GM19467 (cell line): ENCODE measurements around the gene KRT14.
"Not testable (repeated sequence)": the region's sequence is repeated elsewhere in the genome, so short reads cannot be mapped to it uniquely, and the experiment has no call there.

Experiments
- ATAC-seq: cut with Tn5 transposase; IDR thresholded peaks from one replicate; pipeline ENCODE4 v1.9.1; 2021; ENCODE audit warnings: mild to moderate bottlenecking, moderate library complexity; ENCODE audit not compliant: unreplicated experiment

The KRT14 gene

DNA sequence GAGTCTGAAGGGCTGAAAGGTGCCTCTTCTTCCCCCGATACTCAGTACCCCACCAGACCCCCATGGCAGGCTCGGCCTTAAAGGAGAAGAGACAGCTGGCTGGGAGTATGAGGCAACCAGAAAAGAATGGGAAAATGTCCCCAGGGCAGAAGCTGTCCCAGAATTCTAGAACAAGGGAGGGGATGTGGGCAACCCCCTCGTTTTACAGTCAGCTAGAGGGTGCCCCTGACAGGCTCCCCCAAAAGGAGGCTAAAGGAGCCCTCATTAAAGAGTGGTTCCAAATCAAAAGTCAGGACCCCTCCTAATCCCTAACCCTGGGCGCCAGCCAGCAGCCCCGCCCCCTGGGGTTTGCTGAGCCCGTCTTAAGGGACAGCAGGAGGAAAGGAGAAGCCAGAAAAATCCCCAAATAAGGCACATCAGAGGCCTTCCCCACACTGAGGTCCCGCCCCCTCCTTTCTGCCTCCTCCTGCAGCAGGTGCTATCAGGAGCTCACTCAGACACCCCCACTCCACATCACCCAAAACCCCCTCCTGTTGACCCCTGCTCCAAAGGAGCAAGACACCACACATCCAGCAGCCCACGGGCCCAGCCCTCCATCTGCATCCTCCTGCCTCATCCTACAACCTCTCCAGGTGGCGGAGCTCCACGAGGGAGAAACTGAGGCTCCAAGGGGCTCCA is 36.6 kb upstream of the KRT14 start:
- not testable (repeated sequence) for ATAC-seq

DNA sequence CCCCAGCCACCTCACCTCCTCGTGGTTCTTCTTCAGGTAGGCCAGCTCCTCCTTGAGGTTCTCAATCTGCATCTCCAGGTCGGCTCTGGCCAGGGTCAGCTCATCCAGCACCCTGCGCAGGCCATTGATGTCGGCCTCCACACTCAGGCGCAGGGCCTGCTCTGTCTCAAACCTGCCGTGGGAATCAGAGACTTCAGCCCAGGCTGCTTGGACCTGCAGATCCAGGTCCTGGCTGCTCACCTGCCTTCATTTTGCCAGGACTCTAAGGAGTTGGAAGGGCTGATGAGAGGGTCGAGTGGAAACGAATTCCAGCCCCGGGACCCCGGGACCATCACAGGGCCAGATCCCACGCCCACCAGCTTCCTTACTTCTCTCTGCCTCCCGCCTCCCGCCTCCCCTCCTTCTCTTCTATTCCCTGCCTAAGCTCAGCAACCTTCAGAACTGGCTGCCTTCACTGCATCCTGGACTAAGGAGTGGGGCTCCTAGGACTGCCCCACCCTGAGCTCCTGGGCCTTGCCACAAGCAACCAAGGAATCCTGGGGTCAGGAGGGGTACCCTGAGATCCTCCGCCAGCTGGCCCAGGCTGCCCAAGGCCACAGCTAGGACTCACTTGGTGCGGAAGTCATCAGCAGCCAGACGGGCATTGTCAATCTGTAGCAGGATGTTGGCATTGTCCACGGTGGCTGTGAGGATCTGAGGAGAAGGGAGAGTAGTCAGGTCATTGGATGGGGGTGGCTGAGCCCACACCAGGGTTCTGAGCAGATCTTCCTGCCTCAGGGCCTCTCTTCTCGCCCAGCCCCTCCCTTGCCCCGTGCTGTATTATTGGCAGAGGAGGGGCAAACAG is 35.9 kb upstream of the KRT14 start:
- not testable (repeated sequence) for ATAC-seq

DNA sequence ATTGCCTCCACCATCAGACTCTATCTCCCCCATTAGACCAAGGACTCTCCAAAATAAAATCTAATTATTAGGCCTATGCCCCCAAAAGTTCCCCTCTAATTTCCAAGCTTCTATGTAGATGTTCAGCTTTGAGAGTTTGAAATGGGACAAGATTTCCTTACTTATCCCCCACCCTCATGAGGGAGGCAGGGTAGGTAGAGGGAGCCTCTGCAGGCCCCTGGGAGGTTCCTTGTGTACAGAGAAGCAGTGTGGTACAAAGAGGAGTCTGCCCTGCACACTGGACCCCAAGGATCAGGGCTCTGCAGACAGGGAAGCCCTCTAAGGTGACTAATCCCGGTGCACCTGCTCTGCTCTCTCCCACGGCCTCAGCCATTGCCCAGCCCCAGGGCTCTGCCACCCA is 35.2 kb upstream of the KRT14 start:
- ATAC-seq = no peak

DNA sequence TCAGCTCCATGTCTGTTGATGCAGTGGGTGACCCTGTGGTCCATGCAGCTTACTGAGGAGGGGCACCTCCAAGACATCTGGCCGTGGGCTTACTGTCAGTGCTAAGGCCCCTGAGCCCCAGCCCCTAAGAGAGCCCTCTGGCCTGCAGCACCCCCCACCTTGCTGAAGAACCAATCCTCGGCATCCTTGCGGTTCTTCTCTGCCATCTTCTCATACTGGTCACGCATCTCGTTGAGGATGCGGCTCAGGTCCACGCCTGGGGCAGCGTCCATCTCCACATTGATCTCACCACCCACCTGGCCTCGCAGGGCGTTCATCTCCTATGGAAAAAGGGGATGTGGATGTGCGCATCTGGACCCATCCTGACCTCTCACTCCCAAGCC is 34.7 kb upstream of the KRT14 start:
- not testable (repeated sequence) for ATAC-seq

DNA sequence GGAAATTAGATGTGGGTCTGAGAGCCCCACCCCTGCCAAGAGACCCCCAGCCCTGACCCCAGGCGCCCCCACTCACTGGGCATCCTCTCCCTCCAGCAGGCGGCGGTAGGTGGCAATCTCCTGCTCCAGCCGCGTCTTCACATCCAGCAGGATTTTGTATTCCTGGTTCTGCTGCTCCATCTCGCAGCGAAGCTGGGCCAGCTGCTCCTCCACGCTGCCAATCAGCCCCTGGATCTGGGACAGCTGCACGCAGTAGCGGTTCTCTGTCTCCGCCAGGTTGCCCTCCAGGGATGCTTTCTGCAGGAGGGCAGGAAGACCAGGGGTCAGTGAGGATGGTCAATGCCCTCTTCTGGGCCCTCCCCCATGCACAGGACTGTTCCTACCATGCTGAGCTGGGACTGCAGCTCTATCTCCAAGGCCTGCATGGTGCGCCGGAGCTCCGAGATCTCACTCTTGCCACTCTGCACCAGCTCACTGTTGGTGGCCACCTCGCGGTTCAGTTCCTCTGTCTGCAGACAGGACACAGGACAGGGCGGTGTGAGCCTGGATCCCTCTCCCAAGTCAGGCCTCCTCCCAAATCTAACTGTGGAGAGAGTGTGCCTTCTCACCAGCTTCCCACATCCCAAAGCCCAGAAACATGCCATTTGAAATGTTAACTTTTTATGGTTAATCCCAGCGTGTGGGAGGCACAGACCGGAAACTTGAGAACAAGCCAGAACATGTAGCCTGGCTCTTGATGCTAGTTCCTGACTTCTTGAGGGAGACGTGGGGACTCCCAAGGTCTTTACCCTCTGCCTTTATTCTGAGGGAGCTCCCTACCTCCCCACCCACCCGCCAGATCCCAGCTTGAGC is 34.1 kb upstream of the KRT14 start:
- no peak for ATAC-seq

DNA sequence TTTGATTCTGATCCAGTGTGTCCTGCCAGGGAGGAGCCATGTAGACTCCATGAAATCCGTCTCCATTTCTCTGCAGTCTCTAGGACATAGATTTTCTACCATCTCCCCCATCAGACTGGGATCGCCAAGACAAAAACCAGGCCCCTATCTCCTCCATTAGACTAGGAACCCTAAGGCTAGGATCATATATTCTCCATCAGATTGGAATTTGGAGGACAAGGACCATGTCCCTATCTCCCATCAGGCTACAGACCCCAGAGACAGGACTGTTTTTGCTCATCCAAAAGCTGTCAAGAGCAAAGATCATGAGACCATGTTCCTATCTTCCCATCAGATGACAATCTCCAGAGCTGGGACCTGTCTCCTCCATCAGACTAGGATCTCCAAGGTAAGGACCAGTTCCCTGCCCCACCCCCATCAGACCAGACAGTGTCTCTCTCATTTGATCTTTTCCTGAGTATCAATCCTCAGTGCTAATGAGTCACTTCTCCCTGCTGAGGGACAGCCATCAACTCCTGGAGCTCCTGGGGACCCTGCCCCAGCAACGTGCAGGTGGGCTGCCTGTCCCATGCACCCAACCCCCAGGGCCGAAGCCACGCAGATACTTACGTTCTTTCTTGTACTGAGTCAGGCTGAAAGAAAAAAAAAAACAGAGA is 33.4 kb upstream of the KRT14 start:
- ATAC-seq = not testable (repeated sequence)

DNA sequence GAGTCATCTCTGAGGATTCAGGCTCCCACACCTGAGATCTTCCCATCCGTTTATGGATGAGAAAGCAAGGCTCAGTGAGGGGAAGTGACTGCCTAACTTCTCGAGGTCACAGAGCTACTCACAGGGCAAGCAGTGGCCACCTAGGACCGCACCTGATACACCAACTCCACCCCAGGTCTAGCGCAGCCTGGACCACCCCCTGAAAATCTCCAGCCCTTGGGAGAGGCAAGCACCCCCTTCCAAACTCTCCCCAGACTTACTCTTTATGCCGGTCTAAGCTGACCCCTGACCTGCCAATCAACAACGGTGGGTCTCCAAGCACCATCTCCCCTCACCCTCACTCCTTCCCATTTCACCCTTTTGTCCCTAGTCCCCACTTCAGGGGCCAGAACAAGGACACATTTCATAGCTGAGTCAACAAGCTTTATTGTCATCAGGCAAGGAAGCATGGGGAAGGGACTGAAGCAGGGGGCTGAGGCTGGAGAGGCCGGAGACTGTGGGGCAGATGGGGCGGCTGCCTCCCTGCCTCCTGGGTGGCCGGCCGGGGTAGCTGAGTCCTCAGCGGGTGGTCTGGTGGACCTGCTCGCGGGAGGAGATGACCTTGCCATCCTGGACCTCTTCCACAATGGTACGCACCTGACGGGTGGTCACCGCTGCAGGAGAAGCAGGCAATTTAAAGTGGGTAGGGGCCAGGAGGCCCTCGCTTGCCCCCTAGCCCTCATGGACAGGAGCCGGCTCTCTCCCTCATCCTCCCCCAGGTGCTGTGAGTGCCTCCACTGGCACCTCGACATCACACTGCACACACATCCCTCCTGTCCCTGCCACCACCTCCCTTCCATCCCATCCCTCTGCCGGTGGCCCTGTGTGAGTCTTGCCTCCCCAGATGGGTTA is 32.6 kb upstream of the KRT14 start:
- no peak for ATAC-seq

DNA sequence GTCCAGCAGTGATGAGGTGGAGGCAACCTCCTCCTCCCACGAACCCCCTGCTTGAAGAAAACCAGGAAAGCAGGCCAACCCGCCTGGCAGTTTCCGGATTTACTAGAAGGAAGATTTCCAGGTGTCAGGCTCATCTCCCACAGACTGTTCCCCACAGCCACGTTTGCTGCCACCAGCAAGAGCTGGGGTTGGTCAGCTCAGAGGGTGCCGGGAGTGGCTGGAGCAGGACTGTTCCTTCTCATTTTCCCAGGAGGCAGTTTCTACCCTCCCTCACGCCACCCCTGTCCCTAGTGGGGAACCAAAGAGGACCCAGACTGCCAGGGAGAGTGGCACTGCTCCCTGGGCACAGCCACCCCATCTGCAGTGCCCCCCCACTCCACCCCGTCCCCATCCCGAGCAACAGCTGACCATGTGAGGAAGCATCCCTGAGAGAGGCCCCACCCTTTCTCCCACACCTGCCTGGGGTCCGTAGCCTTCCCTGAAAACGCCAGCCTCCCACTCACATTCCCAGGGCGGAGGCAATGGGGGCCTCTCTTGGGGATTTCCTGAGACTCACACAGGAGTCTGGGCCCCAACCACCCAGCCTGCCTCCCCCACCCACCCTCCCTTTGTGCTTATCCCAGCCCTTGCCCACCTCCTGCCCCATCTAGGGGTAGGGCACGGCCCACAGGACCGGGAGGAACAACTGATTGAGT is 31.8 kb upstream of the KRT14 start:
- ATAC-seq = no peak

DNA sequence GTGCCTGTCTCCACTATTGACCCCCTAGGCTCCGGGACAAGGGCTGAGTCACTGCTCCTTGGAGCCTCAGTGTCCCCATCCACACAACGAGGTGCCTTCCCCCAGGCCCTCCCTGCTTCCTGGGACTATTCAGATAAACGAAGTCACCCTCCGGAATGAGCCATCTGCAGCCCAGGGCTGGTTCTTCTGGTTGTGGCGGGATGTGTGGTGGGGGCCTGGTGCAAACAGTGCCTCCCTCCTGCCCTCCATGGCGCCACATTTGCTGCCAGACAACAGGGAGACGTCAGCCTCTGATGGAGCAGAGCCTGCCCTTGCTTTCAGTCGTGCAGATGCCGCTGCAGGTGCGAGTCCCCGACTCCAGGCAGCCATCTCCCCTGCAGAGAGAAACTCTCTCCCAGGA is 31.0 kb upstream of the KRT14 start:
- ATAC-seq = no peak

DNA sequence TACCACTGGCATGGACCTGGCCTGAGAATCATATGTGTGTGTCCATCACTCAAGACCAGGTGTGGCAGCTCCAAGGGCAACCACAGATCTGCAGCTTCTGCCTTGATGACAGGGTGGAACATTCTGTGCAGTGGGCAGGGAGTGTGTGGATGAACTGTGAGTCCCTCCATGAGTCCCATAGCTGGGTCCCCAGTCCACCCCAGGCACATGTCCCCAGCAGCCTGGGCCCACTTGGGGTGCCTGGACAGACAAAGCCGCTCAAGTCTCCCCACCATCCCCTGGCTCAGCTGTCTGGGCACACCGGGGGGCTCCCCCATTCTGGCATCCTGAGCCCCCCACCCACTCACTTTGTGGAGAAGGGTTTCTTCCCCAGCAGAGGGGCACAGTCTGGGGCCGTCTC is 30.4 kb upstream of the KRT14 start:
- ATAC-seq = no peak

DNA sequence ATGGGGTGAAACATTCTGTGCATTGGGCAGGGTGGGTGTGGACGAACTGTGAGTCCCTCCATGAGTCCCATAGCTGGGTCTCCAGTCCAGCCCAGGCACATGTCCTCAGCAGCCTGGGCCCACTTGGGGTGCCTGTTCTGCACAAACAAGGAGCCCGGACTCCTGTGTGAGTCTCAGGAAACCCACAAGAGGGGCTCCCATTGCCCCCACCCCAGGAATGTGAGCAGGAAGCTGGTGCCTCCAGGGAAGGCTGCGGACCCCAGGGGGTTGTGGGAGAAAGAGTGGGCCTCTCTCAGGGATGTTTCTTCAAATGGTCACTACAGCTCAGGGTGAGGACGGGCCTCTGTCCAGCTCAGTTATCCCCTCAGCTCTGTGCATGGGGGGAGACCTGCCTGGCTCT is 29.8 kb upstream of the KRT14 start:
- not testable (repeated sequence) for ATAC-seq

DNA sequence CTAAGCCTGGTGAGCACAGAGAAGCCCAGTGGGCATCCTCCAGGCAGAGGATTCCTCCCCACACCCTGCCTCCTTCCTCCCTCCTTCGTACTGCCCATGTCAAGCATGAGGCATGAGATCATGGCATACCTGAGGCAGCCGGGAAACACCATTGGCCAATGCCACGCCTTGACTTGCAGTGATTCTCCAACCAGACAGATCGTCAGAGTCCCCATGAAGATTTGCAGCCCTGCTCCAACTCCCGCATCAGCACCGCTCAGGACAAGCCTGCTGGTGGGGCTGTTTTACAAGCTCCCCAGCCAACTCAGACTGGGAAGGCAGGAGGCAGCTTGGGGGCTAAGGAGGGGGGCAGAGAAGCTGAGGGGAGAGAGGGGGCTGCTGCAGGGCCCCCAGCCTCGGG is 28.8 kb upstream of the KRT14 start:
- no peak for ATAC-seq

DNA sequence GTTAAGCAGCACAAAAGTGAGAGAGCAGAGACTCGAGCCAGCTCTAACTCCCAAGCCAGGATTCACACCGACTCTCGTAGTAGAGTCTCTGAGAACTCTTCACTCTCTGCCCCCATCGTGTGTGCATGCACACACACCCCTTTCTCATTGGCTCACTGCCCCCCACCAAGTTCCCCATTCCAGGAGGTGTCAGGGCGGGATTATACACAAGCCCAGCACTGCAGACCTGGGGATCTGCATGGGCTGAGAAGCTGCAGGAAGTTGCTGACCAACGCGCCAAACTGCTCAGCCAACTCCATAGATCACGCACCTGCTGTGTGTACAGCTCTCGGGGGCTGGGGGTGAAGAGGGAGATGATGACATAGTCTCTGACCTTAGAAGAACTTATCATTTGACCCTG is 28.1 kb upstream of the KRT14 start:
- not testable (repeated sequence) for ATAC-seq

DNA sequence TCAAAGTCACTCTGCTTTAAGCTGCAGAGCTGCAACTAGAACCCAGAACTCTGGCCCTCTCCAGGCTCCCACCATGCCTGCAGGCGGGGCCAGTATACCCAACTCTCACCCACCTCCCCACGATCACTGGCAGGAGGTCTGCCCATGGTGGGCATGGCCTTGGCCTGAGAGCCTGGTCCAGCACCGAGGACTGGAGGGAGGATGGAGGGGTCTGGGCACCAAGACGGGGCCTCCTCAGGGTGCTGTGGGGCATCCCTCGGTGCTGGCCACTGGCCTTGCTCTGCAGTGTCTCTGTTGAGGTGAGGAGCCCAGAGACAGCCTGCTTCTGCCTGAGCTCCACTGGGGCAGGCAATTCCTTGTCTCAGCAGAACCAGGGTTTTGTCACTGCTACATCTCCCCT is 27.4 kb upstream of the KRT14 start:
- no peak for ATAC-seq

DNA sequence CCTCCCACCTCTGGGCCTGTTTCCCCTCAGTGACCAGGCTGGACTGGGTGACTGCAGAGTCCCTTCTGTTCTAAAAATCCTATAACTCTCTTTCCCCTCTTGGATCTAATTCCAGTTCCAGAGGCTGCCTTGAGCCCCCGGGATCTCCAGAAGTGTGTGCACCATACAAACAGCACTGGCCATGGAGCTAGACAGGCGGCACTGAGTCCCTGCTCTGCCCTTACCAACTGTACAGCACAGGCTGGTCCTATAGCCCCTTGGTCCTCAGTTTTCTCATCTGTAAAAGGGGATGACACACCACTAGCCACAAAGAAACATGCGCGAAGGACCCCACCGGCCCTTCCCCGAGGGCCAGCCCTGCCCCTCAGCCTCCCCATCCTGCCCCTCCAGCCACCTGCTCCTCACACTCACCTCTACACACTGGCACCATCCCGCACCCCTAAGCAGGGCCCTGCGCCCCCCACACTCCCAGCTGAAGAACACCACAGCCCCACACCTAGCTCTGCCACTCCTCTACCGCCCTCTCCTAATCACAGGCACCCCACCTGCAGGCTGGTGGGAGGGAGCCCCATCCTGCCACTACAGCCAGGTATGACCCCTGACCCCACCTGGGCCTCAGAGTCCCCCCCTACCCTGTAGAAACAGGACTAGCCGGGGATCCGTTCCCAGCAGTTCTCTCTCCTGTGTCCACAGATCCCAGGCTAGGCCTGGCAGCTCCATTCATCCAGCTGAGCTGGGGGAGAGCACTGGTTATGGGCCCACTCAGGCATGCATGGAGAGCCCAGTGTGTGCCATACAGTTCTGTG is 26.8 kb upstream of the KRT14 start:
- ATAC-seq = no peak

DNA sequence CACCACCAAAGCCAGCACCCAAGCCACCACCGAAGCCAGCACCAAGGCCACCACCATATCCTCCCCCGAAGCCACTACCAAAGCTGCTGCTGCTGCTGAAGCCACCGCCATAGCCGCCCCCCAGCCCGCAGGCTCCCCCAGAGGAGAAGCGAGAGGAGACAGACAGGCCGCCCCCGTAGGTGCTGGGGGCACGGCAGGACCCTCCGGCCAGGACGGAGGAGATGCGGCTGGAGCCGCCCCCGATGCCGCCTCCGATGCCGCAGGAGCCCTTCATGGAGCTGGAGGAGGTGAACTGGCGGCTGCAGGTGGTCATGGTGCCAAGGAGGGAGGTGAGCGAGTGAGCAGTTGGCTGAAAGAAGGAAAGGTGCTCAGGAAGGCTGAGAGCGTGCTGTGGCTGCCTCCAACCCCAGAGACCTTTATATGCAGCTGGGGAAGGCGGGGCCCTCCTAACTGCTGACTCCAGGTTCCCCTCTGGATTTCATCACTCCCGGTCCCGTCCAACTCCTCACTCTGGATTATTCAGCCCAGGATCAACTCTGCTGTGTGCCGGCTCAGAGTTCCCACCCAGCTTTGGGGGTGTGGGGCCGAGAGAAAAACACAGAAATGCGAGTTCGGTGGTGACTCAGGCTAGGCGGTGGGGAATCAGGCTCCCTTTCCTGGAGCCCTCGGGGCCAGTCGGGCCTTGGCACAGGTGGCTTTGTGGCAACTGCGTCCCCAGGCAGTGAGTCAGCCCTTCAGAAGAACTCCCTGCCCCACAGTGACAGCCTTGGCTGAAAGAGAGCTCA is 25.9 kb upstream of the KRT14 start, which contains the start of gene KRT16:
TSS of gene KRT16 (minus strand) at position 392 of the 785 bp plus-strand sequence. CDS start at position 313, 79 bp downstream.
- ATAC-seq = not testable (repeated sequence)

DNA sequence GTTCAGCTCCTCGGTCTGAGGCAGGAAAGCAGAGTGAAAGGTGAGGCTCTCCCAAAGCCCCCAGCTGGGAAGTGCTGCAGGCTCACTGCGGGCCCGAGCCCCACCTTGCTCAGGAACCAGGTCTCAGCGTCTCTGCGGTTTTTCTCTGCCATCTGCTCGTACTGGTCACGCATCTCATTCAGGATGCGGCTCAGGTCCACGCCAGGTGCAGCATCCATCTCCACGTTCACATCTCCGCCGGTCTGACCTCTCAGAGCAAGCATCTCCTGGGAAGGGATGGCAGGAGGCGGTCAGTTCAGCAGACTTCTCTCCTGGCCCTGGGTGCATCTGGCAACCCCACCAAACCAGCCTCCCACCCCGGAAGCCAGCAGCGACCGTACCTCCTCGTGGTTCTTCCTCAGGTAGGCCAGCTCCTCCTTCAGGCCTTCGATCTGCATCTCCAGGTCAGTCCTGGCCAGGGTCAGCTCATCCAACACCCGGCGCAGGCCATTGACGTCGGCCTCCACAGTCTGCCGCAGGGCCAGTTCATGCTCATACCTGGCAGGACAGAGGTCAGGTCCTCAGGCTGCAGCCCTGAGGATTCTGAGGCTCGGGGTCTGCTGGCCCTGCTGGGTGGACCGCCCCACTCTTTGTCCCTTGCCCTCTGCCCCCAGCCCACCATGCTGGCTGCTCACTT is 24.4 kb upstream of the KRT14 start:
- no peak for ATAC-seq
